ENCODE data around the gene PTPRJ.
"Not testable (repeated sequence)": the region's sequence is repeated elsewhere in the genome, so short reads cannot be mapped to it uniquely, and the experiment has no call there.

Gene PTPRJ

DNA sequence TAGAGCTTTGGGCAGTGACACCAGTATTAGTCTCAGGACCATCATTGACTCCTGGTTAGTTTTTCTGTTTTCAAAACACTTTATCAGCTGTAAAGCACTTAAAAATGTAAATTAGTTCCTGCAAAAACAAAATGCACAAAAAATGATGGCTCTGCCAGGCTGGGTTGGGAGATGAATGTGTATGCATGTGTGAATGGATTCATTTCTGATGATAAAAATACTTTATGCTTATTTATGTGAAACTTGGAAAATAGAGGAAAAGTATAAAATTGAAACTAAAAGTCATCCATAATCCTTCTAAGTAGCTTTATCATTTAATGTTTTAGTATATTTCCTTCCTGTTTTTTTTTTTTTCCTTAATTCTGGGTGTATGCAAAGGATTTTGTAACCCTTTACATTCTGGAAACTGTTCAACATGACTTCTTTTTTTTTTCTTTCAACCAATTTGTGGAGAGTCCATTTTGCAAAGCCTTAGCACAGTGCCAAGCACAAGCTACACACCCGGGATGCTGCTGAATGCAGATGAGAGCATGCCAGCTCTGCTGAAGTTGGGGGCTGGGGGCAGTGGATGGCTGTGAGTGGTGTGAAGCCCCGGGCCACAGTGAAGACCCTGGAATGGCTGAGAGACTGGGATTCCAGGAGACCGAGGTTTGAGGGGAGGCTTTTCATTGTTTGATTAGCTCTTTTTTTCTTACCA lies 37.6 kb downstream of the PTPRJ start:
- no peak for DNase-seq (ENCODE audit: low read depth in 2 of 2)

DNA sequence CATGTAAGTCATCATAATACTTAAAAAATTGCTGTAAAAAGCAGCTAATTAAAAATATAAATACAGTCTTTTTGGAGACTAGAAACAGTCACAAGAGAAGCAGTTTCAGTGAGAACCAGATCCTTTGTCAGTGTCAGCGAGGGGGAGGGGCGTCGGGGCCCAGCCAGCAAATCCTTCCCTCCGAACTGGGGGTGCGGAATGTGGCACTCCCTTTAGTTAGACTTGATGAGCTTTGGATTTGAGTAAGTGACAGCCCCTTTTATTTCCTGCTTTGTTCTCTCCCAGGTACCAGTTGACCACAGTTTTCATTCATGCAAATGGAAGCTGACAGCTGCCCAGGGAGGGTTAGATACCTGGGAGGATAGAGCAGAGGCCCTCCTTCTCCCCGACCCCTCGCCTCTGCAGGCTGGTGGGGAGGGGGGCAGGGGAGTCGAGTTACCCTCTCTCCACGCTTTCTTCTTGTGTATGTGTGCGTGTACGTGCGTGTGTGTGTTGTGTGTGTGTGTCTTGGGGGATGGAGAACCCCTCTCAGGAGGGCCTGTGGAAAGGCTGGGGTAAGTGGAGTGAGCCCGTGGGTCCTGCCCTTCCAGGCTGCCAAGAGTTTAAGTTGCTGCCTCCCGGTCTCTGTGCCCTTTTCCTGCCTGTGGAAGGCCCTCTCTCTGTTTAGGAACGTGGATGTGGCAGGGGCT lies 38.3 kb downstream of the PTPRJ start:
- DNase-seq (ENCODE audit: low read depth in 2 of 2), result no peak

DNA sequence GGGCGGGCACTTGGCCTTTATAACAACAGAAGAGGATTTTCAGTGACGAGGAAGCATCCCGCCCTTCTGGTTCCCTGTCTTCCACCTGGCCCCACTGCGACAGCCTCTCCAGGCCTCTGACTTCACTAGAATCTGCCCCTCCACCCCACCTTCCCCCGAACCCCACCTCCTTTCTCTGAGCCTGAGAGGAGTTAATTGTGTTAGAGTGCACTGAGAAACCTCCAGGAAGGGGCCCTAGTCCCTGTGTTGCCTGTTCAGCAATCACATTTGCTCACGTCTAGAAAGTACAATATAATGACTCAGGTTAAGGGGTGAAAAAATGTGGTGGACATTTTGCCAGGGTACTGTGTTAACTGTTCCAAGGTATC lies 38.8 kb downstream of the PTPRJ start:
- no peak for DNase-seq (ENCODE audit: low read depth in 2 of 2)

DNA sequence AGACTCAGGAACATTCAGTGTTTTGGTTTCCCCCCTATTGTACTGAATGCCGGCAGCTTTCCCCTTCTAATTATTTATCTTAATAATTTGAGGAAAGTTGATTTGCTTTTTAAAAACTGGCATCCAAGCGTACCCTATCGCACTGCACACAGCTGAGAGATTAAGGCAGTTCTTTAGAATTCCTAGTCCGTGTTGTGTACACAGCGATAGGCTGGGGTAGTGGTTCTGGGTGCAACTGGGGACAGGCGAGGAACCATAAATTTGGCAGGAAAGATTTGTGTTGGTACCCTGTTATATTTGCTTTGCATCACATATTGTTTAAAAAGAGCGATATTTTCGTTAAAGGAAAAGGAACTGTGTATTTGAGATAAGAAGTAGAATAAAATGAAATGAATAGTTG lies 39.2 kb downstream of the PTPRJ start:
- no peak for DNase-seq (ENCODE audit: low read depth in 2 of 2)

DNA sequence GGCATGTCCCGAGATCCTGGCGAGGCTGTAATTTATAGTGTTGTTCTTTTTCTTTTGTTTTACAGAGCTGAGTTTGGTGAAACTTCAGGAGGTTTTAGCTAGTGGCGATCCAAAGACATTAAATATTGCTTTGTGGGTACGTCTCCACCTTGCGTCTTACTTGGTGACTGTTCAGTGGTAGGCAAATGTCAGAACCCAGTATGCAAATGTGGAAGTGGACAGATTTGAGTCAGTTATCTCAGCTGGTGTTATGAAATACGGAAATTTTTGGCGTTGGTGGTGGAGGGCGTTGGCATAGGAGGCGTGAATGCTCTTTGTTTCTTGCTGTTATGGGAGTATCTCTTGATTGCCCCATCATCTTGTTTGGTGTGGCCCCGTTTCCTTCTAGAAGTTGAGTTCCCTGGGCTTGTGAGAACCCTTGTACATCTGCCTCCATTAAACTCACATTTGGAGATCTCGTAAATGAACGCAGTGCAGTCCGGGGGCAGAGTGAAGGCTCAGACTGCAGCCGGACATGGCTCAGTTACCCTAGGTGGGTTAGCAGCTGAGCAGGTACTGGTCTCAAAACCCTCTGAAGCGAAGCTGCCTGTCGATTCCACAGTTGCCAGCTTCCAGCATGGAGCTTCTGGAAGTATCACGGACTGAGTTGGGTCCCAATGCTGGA lies 39.9 kb downstream of the PTPRJ start:
- DNase-seq (ENCODE audit: low read depth in 2 of 2), result peak in 1 of 2 donors; percentile 23

DNA sequence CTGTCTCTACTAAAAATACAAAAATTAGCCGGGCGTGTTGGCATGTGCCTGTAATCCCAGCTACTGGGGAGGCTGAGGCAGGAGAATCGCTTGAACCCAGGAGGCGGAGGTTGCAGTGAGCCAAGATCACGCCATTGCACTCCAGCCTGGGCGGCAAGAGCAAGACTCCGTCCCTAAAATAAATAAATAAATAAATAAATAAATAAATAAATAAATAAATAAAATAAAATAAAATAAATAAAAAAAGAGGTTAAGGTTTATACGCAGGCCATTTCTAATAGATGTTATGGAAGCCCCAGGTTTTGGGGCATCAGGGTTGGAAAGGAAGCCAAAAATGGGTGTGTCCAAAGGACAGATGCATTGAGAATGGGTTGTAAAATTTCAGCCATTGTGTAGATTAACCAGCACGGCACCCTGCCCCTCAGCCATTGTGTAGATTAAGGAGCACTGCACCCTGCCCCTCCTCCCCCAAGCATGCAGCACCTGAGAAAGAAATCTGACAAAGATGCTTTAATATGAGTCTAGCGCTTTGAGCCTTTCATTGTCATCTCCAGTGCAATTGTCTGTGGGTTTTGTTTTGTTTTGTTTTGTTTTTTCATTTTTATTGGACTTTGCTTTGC lies 41.0 kb downstream of the PTPRJ start:
- not testable (repeated sequence) for DNase-seq (ENCODE audit: low read depth in 2 of 2)

DNA sequence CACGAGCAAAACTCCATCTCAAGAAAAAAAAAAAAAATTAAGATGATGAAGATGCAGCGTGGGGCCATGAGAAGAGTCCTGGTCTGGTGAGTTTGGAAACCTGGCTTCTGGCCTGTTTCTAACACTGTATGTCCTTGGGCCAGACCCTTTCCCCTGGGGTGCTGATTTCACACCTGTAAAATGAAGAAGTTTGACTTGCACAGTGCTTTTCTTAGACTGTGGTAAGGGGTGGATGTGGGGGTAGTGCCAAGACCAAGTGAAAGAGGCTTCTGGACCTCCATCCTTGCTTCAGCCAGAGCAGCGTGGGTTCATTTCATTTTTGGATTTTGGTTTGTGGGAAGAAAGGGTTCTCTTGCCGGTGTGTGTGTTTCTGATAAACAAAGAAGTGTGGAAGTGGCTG lies 42.1 kb downstream of the PTPRJ start:
- DNase-seq (ENCODE audit: low read depth in 2 of 2), result no peak

DNA sequence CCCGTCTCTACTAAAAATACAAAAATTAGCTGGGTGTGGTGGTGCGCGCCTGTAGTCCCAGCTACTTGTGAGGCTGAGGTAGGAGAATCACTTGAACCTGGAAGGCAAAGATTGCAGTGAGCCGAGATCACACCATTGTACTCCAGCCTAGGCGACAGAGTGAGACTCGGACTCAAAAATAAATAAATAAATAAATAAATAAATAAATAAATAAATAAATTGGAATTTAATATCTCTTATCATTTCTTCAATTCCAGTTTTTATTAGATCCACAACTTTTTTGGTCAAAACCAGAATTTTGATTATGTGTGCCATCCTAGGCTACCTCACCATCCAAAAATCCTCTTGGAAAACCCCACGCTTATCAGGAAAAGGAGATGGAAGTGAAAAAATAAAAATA lies 43.2 kb downstream of the PTPRJ start:
- not testable (repeated sequence) for DNase-seq (ENCODE audit: low read depth in 2 of 2)

DNA sequence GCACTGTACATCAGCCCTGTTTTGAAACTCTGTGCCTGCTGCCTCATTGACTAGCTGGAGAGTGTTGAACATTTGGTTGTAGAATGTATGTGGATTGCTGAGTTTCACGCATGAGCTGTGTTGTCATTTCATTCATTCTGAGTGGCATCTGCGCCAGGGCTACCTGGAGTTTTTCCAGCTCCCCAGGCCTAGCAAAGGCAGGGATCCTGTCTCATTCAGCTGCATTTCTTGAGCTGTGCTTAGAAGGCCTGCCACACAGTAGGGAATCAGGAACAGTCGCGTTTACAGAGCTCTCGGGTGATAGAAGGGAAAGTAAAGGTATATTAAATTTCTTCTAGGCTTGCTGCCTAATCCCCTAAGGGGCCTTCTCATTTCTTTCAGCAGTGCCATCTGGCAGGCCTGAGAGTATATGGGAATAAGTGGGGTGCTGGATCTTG lies 44.3 kb downstream of the PTPRJ start:
- no peak for DNase-seq (ENCODE audit: low read depth in 2 of 2)

DNA sequence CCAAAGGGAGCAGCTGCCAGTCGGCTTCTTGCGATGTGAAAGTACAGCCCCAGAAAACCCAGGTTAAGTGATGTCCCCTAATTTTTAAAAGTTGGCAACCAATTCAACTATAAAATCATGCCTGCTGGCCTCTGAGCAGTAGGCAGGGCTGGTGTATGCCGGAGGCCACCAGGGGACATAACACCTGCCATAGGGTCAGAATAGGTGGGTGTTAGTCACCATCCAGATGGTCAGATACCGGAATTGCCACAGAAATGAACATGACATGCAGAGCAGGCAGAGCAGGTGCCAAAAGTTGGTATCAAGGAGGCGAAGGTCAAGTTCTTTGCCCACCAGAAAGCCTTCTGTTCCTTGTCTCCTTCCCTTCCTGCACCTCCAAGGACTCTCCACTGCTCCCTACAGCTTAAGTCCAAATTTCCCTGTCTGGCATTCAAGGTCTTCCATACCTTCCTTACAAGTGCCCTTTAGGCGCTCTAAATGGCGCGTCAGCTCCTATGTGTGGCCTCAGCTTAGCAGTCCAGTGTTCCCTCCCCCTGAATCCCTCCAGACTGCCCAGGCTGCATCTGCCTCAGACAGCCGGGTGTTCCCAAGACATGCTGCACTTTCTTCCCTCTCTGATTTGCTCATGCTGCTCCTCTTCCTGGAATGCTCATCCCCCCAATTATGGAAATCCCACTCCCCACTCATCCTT lies 45.1 kb downstream of the PTPRJ start:
- no peak for DNase-seq (ENCODE audit: low read depth in 2 of 2)

DNA sequence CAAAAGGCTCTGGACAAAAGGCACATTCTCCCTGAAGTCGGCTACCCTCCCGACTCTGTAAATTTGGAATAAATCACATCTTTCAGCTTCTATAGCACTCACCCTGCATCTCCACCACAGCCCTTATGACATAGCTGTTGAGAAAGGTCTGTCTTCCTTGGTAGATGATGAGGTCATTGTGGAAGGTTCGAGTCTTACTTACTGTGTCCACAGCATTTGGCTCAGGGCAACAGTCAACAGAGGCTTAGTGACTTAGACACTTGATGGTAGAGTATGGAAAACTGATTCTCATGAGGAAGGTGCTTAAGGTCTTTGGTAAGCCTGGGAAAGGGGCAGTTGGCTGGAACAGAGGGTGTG lies 45.6 kb downstream of the PTPRJ start:
- no peak for DNase-seq (ENCODE audit: low read depth in 2 of 2)

DNA sequence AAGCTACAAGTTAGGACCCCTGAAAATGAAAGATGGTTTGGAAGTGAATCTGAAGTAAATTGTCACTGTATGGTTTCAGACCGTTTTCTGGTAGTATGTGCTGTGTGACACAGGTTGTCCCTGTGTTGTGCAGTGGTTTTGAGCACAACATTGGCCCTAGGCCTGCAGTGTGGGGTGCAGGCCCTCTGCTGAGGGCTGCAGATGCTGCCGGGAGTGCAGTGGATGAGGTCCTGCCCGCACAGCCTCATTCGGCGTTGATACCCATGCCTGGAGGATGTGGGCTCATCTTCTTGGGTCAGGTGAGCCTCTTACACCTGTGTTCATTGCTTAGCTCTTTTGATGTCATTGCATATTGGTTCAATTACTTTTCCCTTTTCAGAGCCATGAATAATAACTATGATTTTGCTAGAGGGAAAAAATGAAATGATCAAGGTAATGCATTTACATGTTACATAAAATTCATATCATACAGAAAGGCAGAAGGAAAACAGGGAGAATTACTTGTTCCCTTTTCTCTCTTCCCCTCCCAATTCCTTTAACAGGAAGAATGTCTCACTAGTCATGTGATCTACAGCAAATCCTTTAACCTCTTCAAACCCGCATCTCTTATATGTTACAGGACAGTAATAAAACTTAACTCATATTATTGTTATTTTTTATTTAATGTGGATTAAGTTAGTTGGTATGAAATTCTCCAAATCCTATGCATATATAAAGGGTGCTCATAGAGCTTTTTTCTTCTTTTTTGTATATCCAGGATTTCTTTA lies 48.7 kb downstream of the PTPRJ start:
- DNase-seq (ENCODE audit: low read depth in 2 of 2), result no peak

DNA sequence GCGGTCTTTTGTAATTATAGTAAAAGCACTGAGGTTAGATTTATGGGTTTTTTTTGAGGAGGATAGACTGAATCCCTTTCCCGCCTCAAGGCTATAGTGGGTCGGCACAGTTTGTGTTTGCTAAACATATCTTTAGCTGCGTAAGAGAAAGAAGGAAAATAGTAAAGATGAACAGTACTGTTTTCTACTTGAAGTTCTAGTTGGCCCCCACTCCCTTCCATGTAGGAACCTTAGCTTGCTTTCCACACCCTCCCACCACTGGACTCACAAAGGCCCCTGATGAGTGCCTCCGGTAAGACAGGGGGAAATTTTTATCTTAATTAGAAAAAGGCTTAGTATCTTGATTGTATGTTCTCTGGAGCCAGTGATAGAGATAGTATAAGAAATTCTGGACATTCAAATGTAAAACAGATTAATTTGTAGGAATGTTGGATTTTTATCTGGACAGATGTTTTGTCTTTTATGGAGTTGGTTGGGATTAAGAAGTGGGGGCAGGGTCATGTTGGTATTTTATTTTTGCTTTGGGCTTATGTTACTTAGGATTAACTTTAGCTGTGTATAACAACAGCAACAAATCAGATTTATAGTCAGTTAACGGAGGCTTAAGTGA lies 49.4 kb downstream of the PTPRJ start:
- DNase-seq (ENCODE audit: low read depth in 2 of 2), result no peak

DNA sequence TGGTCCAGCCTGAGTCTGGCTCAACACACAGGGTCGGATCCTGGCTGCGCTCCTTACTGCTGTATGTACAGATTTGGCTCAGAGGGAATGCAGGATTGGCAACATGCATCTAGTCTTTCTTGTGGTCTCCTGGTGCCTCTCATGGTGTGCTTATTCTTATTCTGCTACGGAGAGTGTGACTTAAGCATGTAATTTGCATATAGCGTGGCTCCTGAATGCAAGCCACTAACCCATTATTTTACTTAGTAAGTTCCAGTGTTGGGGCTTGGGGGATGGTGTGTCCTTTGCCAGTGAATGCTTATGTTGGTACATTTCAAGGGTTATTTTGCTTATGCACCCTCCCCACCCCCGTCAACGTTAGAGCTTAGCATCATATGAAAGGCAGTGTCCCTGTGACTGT lies 51.2 kb downstream of the PTPRJ start:
- no peak for DNase-seq (ENCODE audit: low read depth in 2 of 2)

DNA sequence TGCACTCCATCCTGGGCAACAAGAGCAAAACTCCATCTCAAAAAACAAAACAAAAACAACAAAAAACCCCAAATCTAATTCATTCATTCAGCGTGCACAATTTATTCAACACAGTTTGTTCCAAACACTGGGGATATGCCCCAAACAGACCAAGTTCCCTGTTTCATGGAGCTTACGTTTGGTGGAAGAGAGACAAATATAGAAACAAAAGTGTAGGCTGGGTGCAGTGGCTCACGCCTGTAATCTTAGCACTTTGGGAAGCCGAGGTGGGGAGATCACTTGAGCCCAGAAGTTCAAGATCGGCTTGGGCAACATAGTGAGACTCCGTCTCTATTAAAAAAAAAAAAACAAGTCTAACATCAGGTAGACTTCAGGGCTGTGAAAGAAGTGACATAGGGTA lies 52.4 kb downstream of the PTPRJ start:
- DNase-seq (ENCODE audit: low read depth in 2 of 2), result no peak

DNA sequence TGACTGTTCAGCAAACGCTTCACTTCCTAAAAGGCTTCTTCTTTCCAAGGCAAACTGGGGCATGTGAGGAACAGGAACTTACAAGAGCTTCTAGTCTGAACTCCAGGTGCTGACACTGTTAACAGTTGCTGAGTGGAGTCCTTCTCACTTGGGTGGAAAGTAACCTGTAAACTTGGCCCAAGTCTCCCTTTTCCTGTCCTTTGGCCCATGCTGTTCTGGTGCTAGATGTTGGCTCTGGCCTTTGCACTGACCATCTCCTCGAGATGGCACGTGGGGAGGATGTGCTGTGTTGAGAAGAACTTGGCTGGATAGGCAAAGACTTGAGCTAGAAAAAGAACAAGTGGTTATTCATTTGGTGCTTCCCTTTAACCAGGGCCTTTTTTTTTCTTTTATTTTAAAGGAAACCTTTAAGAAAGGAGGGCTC lies 53.6 kb downstream of the PTPRJ start:
- DNase-seq (ENCODE audit: low read depth in 2 of 2), result no peak

DNA sequence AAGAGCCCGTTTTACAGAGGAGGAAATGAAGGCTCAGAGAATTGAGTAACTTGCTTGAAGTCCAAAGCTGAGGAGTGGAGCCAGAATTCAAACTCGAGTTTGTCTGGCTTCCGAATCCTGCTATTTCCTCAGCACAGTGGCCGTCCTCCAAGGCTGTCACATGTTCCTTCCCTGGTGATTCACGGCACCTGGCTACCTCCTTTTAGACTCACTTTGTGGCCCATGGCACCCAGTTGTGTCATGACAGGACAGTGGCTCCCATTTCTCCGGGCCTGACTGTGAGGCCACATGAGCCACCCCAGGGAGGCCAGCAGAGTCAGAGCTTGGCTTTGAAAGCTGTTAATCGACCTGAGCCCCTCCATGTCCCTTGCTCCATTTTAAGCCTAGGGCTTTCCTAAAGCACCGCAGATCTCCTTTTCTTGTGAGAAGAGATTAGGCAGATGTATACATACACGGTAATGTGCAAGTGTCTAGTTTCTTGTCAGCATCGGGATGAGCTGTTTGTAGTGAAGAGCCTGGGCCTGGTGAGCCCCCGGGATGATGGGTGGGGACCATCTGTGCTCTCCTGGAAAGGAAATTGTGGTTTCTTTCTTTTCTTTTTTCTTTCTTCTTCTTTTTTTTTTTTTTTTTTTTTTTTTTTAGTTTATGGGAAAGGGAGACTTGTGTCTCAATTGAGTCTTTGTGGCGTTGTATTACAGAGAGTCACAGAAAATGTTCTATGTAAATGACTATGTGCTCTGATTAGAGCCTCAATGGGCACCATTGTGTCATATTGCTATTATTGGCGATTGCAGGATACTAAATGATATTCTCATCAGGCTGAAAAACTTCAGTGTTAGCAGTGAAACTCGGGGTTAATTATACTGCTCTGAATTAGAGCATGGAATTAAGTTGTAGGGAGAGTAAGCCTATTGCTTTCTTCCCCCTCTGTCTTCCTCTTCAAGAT lies 54.8 kb downstream of the PTPRJ start:
- DNase-seq (ENCODE audit: low read depth in 2 of 2), result no peak

DNA sequence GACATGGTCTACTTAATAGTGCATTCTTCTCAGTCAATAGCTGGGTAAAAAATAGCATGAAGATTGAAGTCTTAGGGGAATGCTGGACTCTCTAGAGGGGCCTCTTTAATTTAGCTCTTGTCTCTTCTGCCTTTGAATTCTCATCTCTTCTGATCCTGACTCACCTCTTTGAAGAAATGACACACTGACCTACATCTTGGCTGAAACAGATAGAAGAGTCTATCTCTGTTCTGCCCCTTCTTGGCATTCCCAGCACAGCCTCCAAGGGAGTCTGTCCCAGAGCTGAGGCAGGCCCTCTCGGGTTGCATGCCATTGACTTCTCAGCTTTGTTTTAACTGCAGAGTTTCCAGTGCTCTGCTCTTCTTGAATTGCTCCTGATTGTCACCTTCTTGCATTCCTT lies 55.7 kb downstream of the PTPRJ start:
- no peak for DNase-seq (ENCODE audit: low read depth in 2 of 2)

DNA sequence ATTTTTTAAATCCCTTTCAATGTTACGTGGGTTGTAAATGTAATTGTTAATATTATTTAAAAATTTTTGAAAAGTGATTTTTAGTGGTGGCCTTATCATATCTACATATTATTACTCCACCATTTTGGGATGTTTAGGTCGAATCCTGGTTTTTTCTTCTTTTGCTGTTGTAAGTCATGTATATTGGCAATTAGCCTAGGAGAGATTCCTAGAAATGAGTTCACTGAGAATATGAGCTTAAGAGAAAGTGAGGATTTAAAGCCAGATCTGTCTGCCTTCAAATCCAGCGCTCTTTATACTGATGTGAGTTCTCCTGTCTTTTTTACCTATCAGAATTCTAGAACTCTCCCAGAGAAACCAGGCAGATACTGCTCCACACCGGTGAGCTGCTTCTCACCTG lies 56.1 kb downstream of the PTPRJ start:
- DNase-seq (ENCODE audit: low read depth in 2 of 2), result no peak

Data from stimulated activated CD8-positive, alpha-beta memory T cell treated with anti-CD3 and anti-CD28 coated beads, Interleukin-7, amount 100 ng/mL, for 4 hours (primary cell).